Middle frontal gyrus (tissue), 1 donor: ENCODE results near the gene KRCC1.
"Not testable (repeated sequence)": the region's sequence is repeated elsewhere in the genome, so short reads cannot be mapped to it uniquely, and the experiment has no call there.

ENCODE experiments used
- DNase-seq: peaks from one replicate; pipeline ENCODE4 v3.0.0-alpha.2; 2015; ENCODE audit warnings: low spot score; ENCODE audit errors: extremely low spot score

Gene KRCC1

DNA sequence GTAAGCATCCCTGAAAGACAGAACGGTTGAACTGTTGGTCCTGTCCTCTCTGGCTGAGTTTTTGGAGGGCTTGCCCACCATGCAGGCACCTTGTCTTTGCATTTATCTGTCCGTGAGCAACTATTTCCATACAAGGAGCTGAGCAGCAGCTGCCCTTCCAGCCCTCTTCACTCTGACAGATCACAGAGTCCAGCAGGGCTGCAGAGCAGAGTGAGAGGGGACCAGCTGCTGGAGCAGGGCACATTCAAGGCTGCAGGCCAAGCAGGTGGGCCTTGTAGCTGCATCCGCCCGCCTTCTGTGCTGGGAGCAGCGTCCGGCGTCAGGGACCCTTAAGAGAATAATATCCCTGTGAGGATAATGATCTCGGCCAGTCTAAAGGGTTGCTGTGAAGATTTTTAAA, 21.5 kb upstream of the KRCC1 start:
- DNase-seq: no peak

GRCh38 chr2:88074854-88075292, 19.3 kb upstream of the KRCC1 start:
- DNase-seq: no peak

DNA sequence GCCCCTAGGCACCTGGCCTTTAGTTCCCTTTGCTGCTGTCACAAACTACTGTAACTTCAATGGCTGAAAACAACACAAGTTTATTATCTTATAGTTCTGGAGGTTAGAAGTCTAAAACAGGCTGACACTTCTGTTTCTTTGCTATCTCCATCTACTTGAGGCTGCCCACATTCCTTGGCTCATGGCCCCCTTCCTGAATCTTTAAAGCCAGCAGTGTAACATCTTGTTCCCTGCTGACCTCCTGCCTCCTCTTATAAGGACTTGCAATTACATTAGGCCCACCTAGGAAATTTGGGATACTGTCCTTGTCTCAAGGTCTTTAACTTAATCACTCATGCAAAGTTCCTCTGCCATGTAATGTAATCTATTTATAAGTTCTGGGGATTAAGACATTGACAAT, 18.6 kb upstream of the KRCC1 start:
- no peak for DNase-seq

DNA sequence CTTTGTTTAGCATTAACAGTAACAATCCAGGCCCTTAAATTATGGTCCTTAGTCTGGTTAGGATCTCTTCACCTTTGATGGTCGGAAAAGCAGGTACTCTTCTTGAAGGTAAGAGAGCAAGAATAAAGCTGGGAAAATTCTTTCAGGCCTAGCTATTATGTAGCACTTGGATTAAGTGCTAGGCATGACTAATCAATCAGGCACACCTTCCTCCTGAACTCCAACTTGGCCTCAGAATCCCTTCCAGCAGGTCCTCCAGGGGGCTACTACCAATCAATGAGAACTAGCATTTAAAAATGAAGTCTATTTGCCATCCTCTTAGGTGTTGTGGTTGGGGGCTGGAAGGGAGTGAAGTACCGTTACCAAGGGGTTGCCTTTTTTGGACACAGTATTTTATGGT, 15.8 kb upstream of the KRCC1 start:
- DNase-seq: no peak

- no peak for DNase-seq
Measured at GRCh38 chr2:88070055-88070454, 14.5 kb upstream of the KRCC1 start.

GRCh38 chr2:88069117-88069516, 13.5 kb upstream of the KRCC1 start:
- no peak for DNase-seq

GRCh38 chr2:88068044-88068443, 12.5 kb upstream of the KRCC1 start:
- DNase-seq: no peak

DNA sequence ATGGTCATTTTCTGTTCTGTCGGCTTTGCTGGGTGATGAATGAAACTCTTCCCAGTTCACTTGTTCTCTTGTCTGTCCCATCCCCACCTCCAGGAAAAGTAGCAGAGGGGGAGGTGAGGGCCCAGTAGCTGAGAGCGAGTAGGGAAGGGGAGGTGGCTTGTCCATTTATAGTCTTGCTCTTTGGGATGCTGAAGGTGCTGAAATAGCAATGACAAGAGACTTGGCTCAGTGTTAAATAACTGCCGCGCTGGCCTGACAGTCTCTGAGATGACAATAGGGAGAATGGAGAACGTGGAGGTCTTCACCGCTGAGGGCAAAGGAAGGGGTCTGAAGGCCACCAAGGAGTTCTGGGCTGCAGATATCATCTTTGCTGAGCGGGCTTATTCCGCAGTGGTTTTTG, 12.0 kb upstream of the KRCC1 start, which contains the start of gene SMYD1:
TSS of gene SMYD1 (plus strand) at position 228 of the 400 bp plus-strand sequence. CDS start at position 268, 40 bp downstream.
- DNase-seq: no peak

DNA sequence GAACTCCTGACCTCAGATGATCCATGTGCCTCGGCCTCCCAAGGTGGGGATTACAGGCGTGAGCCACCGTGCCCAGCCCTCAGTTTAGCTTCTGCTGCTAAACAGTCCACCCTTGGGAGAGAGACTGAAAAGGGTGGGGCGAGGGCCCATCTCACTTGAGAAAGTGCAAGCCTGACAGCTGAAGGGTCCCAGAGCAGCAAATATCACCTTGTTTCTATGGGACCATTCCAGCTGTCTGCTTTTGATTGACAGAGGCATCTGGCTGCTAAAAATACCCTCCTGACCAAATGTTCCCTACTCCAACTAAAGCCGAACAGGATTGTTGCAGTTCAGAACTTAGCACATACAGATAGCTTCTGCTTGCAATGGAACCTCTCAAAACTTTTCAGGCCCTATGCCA, 11.6 kb upstream of the KRCC1 start:
- no peak for DNase-seq

GRCh38 chr2:88066543-88066942, 11.0 kb upstream of the KRCC1 start:
- no peak for DNase-seq

- no peak for DNase-seq
Measured at GRCh38 chr2:88061295-88061694, 5.7 kb upstream of the KRCC1 start.

- no peak for DNase-seq
Measured at GRCh38 chr2:88060907-88061275, 5.3 kb upstream of the KRCC1 start.

GRCh38 chr2:88059979-88060906, 4.7 kb upstream of the KRCC1 start:
- DNase-seq: peak; percentile 33

GRCh38 chr2:88058191-88058590, 2.6 kb upstream of the KRCC1 start:
- DNase-seq: no peak

GRCh38 chr2:88057437-88057844, 1.9 kb upstream of the KRCC1 start:
- DNase-seq: no peak

DNA sequence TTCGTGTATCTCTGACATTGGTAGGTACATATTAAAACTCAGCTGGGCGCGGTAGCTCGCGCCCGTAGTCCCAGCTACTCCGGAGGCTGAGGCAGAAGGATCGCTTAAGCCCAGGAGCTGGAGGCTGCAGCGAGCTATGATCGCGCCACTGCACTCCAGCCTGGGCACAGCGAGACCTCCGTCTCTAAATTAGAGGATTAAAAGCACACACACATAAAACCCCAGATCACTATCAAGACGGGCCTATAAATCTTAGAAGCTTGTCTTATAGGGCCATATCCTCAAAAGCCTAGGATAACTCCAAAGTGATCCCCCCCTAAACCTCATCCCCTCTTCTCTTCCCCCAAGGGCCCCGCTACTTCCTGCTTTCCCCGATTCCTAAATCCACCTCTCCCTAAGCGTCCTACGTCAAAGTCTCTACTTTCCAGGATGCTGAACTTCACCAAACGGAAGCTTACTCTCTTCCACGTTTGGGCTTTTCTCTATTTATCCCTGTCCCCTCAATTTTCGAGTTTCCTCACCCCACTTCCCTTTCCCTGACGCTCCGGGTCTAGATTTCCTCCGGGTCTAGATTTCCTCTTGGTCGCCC, 707 bp downstream of the KRCC1 start:
- DNase-seq: no peak

GRCh38 chr2:88053934-88054781, 1.4 kb downstream of the KRCC1 start:
- DNase-seq: no peak

DNA sequence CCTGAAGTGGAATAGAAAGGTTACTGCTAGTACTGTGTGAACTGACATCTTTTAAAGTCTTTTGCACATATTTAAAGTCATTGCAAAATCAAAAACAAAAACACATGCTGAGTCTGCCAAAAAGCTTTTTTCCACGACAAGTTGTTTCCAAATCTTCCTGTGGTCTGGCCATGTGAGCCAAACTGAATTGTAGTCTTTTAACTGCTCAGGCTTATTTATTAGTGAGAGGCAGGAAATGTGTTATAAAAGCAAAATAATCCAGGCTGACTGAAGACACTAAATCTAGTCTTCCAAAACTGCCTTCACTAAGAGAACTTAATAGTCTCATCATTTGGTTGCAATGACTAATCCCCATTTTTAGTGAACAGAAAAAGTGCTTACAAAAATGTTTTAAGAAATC, 2.3 kb downstream of the KRCC1 start:
- DNase-seq: no peak

- DNase-seq: no peak
Measured at GRCh38 chr2:88051792-88052191, 3.8 kb downstream of the KRCC1 start.

DNA sequence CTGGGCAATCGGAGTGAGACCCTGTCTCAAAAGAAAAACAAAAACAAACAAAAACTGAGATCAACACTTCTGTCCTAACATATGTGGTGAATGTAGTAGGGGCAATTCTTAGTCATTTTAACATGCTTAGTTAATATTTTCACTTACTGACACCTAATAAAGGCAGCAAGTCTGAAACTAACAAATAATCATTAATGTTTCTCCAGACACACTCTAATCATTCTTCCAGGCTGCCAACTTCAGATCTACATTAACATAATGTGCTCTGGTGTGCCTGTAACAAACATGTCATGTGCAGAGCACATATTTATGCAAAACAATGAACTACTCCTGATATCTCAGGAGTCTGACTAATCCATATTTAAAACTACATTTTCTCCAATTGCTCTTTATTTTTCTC, 6.0 kb downstream of the KRCC1 start:
- DNase-seq: no peak

- DNase-seq: no peak
Measured at GRCh38 chr2:88048541-88048940, 7.0 kb downstream of the KRCC1 start.

DNA sequence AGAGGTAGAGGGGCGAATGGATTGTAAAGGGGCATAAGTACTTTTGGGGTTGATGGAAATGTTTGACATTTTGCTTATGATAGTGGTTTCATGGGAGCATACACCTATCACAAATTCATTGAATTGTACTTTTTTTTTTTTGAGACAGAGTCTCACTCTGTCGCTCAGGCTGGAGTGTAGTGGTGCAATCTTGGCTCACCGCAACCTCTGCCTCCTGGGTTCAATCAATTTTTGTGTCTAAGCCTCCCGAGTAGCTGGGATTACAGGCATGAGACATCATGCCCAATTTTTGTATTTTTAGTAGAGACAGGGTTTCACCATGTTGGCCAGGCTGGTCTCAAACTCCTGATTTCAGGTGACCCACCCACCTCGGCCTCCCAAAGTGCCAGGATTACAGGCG, 10.0 kb downstream of the KRCC1 start:
- DNase-seq: not testable (repeated sequence)
